GM21723 (cell line): Measurements from ENCODE around the gene CNOT6.

Experiments
- ATAC-seq: cut with Tn5 transposase; IDR thresholded peaks from one replicate; pipeline ENCODE4 v1.9.1; 2021; ENCODE audit warnings: mild to moderate bottlenecking, moderate library complexity; ENCODE audit not compliant: unreplicated experiment

CNOT6 gene

GRCh38 chr5:180598797-180599589, 104.8 kb downstream of the CNOT6 start:
- ATAC-seq = no peak

- ATAC-seq = no peak
Measured at GRCh38 chr5:180599590-180599914, 105.4 kb downstream of the CNOT6 start.

DNA sequence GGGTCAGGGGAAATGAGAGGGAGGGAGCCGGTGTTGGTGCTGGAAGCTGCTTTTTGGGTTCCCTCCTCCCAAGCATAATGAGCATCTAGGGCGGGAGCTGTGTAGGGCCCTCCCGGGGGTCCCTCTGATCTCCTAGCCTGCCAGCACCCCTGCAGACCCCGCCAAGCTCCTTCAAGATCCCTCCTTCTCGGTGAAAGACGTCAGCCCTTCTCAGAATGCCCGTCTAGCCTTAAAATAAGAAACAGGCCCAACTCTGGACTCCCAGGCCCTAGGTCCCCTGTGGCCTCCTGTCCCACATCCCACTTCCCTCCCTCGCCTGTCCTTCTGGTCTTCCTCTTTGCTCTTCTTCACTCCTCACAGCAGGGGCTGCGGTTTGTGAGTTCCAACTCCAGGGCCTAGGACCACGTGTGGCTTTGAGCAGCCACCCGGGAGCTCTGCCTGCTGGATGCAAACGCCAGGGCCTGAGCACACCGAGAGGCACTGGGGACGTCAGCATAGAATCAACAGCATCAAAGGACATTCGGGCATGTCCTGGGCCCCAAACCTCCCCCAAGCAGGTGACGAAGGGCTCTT, 105.9 kb downstream of the CNOT6 start:
- no peak for ATAC-seq

DNA sequence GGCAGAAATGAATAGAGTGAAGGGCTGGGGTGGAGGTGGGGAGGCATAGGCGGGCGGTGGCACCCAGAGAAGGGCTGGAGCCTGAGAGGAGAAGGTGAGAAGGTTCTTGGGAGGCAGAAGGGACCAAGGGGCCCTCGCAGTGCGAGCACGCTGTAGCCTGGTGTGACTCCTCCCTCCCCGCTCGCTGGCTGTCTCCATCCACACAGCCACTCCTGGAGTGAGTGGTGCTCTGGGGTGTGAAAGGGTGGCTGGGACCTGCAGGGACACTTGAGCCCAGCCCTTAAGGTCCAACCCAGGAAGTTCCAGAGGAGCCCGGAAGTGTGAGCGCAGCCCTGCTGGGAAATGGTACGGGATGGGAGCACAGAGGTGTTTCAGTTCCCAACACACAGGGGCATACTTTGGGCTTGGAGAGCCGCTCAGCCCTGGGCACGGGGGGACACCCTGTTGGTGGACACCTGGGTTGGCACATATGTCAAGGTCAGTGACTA, 106.4 kb downstream of the CNOT6 start:
- ATAC-seq = no peak

GRCh38 chr5:180601591-180602480, 107.7 kb downstream of the CNOT6 start:
- ATAC-seq = no peak

GRCh38 chr5:180602481-180603075, 108.4 kb downstream of the CNOT6 start:
- ATAC-seq = no peak

GRCh38 chr5:180603076-180603594, 109.0 kb downstream of the CNOT6 start:
- ATAC-seq = no peak

- ATAC-seq = no peak
Measured at GRCh38 chr5:180604271-180604670, 110.1 kb downstream of the CNOT6 start.

- ATAC-seq = no peak
Measured at GRCh38 chr5:180605554-180606214, 111.5 kb downstream of the CNOT6 start.

GRCh38 chr5:180606215-180606785, 112.1 kb downstream of the CNOT6 start:
- ATAC-seq = no peak

DNA sequence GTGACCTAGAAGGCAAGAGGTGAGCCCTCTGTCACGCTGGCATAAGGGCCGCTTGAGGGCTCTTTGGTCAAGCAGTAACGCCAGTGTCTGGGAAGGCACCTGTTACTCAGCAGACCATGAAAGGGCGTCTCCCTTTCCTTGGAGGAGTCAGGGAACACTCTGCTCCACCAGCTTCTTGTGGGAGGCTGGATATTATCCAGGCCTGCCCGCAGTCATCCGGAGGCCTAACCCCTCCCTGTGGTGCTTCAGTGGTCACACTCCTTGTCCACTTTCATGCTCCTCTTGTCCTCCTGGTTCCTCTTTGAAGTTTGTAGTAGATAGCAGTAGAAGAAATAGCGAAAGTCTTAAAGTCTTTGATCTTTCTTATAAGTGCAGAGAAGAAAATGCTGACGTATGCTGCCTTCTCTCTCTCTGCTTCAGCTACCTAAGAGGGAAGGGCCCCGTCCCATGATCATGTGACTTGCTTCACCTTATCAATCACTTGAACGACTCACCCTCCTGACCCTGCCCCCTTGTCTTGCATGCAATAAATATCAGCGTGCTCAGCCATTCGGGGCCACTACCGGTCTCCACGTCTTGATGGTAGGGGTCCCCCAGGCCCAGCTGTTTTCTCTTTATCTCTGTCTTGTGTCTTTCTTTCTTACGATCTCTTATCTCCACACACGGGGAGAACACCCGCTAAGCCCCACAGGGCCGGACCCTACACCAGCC, 113.8 kb downstream of the CNOT6 start:
- no peak for ATAC-seq

DNA sequence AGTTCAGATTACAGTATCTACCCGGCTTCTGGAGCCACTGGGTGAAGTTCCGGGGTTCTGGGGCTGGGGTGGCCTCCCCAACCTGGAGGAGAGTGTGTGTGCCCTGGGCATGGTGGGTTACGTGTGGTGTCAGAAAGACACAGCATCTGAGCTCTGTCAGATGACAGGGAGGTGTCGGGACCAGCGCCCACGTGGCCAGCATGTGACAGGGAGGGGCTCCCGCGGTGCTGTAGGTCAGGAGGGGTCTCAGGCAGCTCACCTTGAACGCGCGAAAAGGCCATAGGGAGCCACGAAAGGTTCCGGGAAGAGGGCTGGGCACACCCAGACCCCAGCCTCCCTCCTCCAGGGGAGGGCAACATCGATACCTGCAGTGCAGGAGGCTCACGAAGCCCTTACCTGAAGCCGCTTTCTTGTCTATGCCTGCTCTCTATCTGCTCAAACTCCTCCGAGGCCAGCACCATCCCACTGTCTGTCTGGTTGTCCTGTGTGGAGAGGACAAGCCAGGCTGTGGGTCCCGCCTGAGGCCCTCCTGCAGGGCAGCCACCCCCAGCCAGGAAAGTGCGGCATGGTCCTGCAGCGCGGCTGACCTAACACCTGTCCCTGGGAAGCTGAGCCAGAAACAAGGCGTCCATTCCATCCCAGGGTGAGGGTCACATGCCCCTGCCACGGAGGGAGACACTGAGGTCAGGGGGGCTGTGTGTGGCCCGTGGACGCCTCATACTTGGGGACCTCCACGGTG, 114.6 kb downstream of the CNOT6 start:
- ATAC-seq = no peak

DNA sequence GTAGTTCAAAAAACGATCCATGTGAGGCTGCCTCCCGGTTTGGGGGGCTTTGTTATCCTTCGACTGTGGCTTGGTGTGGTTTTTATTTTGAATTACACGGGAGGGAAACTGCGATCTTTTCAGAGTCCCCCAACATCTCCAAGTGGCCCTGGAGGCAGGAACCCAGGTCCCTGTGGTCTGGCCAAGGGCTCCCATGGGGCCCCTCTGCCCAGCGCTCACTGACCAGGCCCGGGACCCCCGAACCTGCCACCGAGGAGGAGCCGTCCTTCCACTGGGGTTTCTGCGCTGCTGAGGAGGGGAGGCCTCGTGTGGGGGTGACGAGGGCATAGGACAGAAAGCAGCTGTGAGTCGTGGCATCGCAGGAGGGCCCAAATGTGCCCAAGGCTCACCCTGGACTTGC, 115.2 kb downstream of the CNOT6 start:
- ATAC-seq = no peak

DNA sequence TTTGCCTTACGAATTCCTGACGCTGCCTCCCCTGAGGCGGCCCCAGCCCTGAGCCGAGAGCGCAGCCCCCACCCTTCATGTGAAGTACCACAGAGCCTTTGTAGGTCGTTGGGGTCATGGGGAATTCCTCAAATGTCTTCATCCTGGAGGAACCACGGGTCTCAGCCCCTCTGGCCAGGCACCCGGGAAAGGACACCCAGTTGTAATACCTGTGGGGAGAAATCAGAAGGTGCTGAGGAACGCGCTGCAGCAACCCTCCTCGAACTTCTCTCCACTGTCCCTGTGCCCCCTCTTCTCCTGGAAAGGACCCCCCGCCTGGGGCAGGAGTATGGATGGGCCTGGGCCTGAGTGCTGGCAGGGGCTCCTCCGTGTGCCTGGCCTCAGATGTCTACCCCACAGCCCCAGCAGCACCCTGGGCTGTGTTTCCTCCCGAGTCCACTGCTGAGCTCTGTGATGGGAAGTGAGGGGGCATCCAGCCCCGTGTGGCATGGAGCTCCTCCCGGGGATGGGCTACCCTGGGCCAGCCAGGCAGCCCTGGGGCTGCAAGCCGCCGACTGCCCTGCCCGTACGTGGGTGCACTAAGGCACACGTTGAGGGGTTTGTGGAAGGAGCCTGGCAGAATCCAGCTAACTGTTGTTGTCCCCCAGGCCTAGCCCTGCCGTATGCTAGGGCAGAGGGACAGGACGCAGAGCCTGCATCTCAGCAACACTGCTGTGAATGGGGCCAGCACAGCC, 115.8 kb downstream of the CNOT6 start:
- no peak for ATAC-seq

DNA sequence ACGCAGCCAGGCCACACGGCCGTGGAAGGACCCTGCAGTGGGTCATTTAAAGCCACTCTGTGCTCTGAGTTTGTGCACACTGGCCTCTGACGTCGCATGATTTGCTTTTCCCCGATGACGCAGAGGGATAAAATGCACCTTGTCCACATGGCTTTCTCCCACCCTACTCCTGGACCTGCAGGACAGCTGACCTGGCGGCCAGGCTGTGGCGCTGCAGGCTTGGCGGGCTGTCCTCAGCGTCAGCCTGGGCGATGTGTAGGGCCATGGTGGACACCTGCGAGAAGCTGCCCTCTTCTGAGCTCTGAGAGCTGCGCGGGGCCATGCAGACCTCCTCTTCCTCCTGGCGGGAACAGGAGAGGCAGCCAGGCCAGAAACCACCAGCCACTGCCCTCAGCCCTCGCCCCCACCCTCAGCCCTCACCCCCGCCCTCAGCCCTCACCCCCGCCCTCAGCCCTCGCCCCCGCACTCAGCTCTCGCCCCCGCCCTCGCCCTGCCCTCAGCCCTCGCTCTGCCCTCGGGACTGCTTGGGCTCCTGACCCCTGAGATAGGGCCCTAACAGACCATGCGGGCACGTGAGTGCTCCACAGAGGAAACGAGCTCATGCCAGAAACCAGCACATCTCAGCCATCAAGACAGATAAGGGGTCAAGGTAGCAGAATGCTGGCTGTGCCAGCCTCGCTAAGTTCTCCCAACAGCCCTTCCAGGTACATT, 117.1 kb downstream of the CNOT6 start:
- no peak for ATAC-seq

DNA sequence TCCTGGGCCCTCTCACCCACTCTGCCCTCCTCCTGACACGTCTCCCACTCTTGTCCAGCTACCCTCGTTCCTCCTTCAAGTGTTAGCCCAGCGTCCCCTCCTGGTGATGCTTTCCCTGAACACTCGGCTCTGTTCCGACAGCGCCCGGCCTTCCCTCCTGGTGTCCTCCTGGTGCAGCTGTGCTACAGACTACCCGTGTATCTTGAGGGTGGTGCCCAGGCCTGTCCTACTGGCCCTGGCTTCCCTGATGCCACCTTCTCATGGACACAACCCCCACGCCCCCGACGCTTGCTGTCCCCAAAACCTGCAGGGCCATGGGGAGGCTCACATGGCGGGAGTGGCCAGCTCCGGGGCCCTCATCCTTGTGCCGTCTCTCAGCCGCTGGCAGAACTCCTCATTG, 118.5 kb downstream of the CNOT6 start:
- ATAC-seq = no peak

GRCh38 chr5:180613188-180613813, 119.1 kb downstream of the CNOT6 start:
- ATAC-seq = no peak
